VCaP (cell line): Measurements from ENCODE around the gene RPS15A.

Source experiments
- H3K27ac ChIP-seq: fragments of 450-650 bp; 2 replicates; pipeline ENCODE4 v1.5.1; 2017
- TF ChIP-seq, protein P1 (sequence below): fragments of 450-650 bp; conservative IDR thresholded peaks from 2 replicates; pipeline ENCODE4 v1.5.1; 2017; ENCODE audit warnings: mild to moderate bottlenecking, moderate library complexity

RPS15A gene

DNA sequence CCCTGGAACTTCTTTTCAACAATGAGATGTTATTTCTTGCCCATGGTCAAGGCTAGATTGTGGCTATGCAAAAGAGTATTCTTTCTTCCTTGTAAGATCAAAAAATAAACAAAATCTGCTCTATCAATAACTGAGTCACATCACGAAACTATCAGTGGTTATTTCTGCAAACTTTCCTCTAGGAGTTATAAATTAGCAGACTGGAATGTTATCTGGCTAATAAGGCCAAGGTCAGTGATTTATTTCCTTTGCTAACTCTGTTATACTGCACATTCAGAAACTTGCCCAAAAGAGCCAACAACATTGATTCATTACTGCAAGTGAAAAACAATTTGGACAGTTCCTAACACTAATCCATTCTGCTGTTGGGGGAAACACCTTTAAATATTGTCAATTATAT, 6.2 kb upstream of the RPS15A start:
- TF ChIP-seq, protein P1, sequence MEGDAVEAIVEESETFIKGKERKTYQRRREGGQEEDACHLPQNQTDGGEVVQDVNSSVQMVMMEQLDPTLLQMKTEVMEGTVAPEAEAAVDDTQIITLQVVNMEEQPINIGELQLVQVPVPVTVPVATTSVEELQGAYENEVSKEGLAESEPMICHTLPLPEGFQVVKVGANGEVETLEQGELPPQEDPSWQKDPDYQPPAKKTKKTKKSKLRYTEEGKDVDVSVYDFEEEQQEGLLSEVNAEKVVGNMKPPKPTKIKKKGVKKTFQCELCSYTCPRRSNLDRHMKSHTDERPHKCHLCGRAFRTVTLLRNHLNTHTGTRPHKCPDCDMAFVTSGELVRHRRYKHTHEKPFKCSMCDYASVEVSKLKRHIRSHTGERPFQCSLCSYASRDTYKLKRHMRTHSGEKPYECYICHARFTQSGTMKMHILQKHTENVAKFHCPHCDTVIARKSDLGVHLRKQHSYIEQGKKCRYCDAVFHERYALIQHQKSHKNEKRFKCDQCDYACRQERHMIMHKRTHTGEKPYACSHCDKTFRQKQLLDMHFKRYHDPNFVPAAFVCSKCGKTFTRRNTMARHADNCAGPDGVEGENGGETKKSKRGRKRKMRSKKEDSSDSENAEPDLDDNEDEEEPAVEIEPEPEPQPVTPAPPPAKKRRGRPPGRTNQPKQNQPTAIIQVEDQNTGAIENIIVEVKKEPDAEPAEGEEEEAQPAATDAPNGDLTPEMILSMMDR = no peak

DNA sequence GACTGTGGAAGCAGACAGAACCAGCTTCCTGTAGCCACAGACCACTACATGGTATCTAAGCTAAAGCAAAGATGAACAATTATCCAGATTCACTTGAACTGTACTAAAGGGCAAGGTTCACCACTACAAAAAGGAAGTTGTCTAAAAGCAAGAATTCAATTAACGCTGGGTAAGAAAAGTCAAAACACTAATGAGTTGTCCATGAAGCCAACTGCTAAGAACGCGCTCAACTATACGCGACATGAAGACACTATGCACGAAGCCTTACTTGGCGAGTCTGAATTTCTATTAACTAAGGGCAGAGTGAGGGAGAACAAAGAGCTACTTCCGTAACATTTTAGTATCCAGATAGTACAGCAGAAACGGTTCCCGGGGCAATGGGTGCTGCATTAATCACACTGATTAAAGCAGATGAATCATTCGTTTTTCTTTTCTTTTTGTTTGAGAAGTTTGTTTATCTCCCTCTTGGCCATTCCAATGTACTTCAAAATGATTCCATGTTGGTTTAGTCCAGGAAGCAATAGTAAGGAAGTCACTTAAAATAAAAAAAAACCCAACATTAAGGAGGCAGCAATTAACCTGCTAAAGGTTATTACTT, 2.8 kb upstream of the RPS15A start:
- H3K27ac ChIP-seq = no peak overlapping the region
- TF ChIP-seq, protein P1 = no peak

More for the DNA sequence above, 6.2 kb upstream of the RPS15A start:
- H3K27ac ChIP-seq = peak overlapping the region; percentile 70

DNA sequence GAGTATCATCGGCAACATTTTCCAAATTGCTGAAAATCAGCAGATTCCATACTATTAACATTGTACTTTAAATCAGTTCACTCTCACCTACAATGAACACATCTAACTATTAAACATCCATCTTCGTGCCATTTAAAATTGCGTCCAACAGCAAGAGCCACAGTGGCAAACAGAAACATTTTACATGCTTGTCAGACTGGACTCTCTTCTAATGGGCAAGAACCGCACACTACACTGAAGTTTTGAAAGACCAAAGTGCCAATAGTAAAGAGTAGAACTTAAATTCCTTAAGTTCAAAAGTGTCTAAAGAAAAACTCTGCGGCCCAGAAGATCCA, 652 bp downstream of the RPS15A start:
- H3K27ac ChIP-seq = peak overlapping the region; percentile 81
- TF ChIP-seq, protein P1 = no peak

DNA sequence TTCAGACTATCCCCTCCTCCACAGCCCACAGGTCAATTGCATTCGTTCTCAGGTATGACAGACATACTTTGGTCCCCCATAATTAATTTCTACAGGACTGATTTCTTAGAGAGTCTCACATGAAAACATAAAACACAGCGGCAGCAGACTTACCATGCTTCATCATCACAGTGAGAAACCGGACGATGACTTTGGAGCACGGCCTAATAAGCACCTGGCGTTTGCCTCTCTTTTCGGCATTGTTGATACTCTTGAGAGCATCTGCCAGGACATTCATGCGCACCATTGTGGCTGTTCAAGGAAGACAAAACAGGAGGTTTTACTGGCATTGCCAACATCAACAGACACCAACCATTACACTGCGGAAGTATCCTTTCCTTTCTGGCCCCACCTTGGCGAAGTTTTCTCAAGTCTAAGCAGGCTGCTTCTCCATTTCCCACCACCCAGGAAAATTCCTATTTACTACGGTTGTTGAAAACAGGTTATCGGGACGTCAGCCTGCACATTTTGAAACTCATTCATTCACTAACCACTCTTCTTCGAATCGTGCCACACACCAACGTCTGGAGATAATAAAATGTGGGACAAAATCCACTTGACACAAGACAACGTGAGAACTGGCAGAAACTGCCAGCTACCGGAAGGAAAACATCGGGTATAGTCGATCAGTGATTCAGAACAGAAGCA, 1.2 kb downstream of the RPS15A start:
- H3K27ac ChIP-seq = peak overlapping the region; percentile 81
- TF ChIP-seq, protein P1 = no peak

DNA sequence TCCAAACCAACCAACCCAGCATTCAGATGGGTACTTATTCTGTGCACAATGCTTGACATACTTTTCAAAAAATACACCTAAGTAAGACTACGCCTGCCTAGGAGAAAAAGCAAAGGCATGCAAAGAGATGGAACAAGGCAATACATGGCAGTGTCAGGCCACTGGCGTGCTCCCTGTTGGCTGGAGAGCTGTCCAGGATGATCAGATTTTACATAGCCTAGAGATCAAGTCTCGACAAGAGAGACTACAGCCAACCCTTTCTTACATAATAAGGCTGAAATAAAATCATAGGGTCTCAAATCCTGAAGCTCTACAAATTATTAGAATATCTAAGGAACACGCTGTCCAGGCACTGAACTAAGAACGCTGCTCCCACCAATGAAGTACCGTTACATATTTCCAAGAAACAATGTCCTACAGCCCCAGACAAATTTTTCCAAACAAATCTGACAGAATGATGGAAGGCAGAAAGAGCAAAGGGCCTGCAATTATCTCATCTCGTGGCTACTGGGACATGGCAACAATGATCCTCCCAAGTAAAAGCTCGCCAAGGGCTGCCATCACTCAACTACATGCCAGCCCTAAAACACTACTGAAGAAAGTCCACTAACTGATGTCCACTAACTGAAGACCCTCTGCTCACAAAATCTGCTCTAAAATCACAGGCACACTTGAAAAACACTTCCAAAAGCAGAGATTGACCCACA, 5.1 kb downstream of the RPS15A start:
- H3K27ac ChIP-seq = no peak overlapping the region

DNA sequence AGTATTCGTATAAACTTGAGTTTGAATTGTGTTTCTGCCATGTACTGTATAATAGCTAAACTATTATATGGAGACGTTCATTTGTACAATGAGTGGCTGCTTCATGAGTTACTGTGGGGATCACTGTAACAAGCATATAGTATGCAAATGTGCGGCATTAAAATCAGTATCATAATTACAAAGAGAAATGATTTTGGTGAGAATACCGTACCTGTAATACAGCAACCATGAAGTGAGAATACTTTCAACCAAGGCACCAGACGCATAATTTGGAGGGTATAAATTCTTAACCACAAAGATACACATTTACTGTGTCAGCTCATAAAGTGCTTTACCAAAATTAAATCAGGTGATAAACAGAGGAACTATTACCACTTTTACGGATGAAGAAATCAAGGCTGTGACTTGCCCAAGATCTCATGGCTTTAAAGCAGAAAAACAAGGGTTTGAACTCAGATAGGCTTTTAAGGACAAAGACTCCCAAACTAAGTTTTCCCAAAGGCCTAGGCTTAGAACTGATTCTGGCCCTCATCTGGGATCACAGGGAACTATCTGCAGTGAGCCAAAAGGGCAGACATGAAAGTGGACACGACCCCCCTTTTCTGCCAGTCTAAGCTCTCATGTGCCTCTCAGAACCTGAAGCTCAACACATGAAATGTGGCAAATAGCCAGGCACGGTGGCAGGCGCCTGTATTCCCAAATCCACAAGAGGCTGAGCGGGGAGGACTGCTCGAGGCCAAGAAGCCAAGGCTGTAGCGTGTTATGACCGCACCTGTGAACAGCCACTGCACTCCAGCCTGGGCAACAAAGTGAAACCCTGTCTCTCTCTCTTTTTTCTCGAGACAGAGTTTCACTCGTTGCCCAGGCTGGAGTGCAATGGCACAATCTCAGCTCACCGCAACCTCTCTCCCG, 6.4 kb downstream of the RPS15A start:
- H3K27ac ChIP-seq = no peak overlapping the region
- TF ChIP-seq, protein P1 = no peak

More for the DNA sequence above, 5.1 kb downstream of the RPS15A start:
- TF ChIP-seq, protein P1 = no peak
